ENCODE measurements around the gene CTTNBP2.

The CTTNBP2 gene

DNA sequence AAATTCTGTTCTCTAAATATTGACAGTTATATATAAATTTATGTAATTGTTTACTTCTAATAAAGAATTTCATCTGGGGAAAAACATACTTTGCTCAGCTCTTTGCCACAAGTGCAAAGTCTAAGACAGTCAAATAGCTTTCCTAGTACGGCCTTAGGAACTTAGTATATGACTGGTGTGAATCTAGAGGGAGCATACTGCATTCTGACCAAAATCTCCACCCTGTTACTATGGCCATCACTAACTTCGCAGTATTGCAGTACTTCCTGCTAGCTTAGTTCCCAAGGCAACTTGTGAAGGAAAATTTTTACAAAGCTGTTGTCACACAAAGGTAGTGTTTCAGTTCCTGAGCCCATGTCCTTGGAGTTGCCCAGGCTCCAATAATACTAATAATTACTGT lies 211.9 kb downstream of the CTTNBP2 start:
- no peak overlapping the region for H3K4me2 ChIP-seq (ENCODE audit: low read length)
- no peaks in the 10 kb centered on the region for H3K36me3 ChIP-seq (ENCODE audit: insufficient read depth, low read length)
- H3K9ac ChIP-seq (ENCODE audit: low read depth, low read length), result no peak overlapping the region
- H3K4me3 ChIP-seq (ENCODE audit: low read length), result no peak overlapping the region
- no peaks in the 10 kb centered on the region for H3K4me1 ChIP-seq (ENCODE audit: control insufficient read depth, insufficient read depth, low read length)
- H3K9me3 ChIP-seq (replicated peaks; ENCODE audit: low read length), result no peaks in the 10 kb centered on the region
- no peaks in the 10 kb centered on the region for H3K27me3 ChIP-seq (ENCODE audit: control insufficient read depth, insufficient read depth, low read length)
